ENCODE data around the gene FLRT2. TPM values are rescaled to one million over a fixed set of nuclear protein-coding genes. Genes with fewer than 3 reads are reported as not detected.

The FLRT2 gene, protein sequence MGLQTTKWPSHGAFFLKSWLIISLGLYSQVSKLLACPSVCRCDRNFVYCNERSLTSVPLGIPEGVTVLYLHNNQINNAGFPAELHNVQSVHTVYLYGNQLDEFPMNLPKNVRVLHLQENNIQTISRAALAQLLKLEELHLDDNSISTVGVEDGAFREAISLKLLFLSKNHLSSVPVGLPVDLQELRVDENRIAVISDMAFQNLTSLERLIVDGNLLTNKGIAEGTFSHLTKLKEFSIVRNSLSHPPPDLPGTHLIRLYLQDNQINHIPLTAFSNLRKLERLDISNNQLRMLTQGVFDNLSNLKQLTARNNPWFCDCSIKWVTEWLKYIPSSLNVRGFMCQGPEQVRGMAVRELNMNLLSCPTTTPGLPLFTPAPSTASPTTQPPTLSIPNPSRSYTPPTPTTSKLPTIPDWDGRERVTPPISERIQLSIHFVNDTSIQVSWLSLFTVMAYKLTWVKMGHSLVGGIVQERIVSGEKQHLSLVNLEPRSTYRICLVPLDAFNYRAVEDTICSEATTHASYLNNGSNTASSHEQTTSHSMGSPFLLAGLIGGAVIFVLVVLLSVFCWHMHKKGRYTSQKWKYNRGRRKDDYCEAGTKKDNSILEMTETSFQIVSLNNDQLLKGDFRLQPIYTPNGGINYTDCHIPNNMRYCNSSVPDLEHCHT
- 31.7 and 34.2 TPM in 2 replicates for total RNA-seq

DNA sequence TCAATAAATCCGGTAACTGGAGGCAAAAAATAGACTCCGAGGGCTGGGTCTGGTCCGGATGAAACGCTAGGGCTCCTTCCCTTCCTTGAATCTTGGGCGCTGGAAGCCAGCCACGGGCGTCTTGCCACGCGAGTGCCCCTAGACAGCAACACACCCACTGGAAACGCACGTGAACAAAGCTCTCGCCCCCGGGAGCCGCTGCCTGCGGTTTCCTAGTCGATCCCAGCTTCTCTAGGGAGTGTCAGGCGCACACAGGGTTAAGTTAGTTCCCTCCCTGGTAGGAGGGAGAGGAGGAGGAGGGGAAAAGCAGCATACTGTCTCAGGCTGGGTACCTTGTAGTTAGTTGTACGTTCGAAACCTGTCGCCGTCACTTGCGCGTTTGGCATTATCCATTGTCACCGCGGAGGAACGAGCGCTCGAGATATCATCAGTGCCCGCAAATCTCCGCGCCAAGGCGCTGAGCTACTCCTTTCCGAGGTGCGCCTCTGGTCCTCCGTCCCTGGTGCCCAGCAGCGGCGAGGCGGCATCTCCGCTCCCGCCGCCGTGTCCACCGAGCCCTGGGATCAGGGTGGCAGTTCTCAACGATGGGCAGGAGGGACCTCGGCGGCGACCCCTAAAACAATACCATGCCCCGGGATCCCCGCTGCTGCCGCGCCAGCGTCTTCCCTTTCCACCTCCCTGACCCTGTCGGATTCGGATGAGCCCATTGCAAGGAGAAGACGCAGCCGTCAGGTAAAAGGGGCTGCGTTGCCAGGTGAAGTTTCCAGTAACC, at the start of gene FLRT2:
FLRT2 (plus strand) TSS at position 342 of the 772 bp plus-strand sequence. CDS start 91,371 bp downstream, outside the sequence.

